ENCODE data around the gene RBBP8. TPM values are rescaled to one million over a fixed set of nuclear protein-coding genes. Genes with fewer than 3 reads are reported as not detected.

The RBBP8 gene
- total and polyA plus RNA-seq, 2 donors (not counting 3 experiments of a cell fraction or from before 2014, with no cell fraction given) = 3.0 to 13.5 TPM

- H3K9ac ChIP-seq (replicated peaks; ENCODE audit: extremely low read depth, insufficient read depth, low read length) = no peak overlapping the region
- no peak overlapping the region for H3K4me3 ChIP-seq (replicated peaks in 1 of 3; ENCODE audit: insufficient read depth in 1 of 3, low read depth in 1 of 3, low read length in 3 of 3)
- H4K20me1 ChIP-seq (replicated peaks; ENCODE audit: control insufficient read depth, extremely low read depth, insufficient read depth, low read length) = no peaks in the 10 kb centered on the region
- dilution Hi-C loops (cut with MboI; ENCODE audit: extremely low pct_ligation_motif_present, low sequenced_read_pairs) = no loop called here
- DNase-seq (ENCODE audit: low read depth, low spot score) (no peak), FAIRE-seq (no peak)
- peaks cover 9 to 15% of the 10 kb centered on the region in 2 experiments for H3K27me3 ChIP-seq (ENCODE audit: control insufficient read depth in 2 of 2, insufficient read depth in 2 of 2, low read length in 2 of 2)
- H3K36me3 ChIP-seq (ENCODE audit: control insufficient read depth in 2 of 2, extremely low read depth in 1 of 2, insufficient read depth in 2 of 2, low read length in 2 of 2) = no peaks in the 10 kb centered on the region
- H2AFZ ChIP-seq (ENCODE audit: low read depth, low read length) = no peak overlapping the region
- ChIA-PET POLR2A (no interaction called here), CTCF (interaction anchor here (0.9 kb wide), 1 partner anchor 83 kb away, joined by 5 read pairs; no protein-coding TSS in a partner anchor)
- no peak overlapping the region for H3K27ac ChIP-seq (ENCODE audit: insufficient read depth, low read depth, low read length)
- TF ChIP-seq GATA2 (IDR thresholded peaks at IDR 0.05; ENCODE audit: insufficient read depth, insufficient read length, low read depth, low read length) (no peak), FOS (IDR thresholded peaks at IDR 0.05; ENCODE audit: borderline replicate concordance, insufficient read depth, low read length) (no peak), MYC (IDR thresholded peaks at IDR 0.05; ENCODE audit: low read depth, low read length) (no peak), POLR2AphosphoS5 (IDR thresholded peaks at IDR 0.05; ENCODE audit: insufficient read depth, low read depth, low read length) (no peak), EZH2 (IDR thresholded peaks at IDR 0.05; ENCODE audit: borderline replicate concordance, low read depth, low read length, severe bottlenecking) (no peak), CTCF (IDR thresholded peaks at IDR 0.05; ENCODE audit: extremely low read depth in 1 of 2, insufficient read depth in 1 of 2, low read depth in 1 of 2, low read length in 2 of 2) (no peak), POLR2A (IDR thresholded peaks at IDR 0.05; ENCODE audit: low read depth, low read length) (no peak), MAX (IDR thresholded peaks at IDR 0.05; ENCODE audit: insufficient read depth, insufficient read length) (no peak), JUN (IDR thresholded peaks at IDR 0.05; ENCODE audit: borderline replicate concordance, insufficient read depth, insufficient read length, low read depth) (no peak)
- no peaks in the 10 kb centered on the region for H3K9me3 ChIP-seq (replicated peaks; ENCODE audit: control insufficient read depth, insufficient read depth, low read length)
- no peaks in the 10 kb centered on the region for H3K79me2 ChIP-seq (ENCODE audit: control insufficient read depth, insufficient read depth, low read length)
- no peaks in the 10 kb centered on the region for H3K4me1 ChIP-seq (ENCODE audit: control insufficient read depth, extremely low read depth, insufficient read depth, low read length)
- BruUV-seq (replicated peaks) = no TSS peak
- intact Hi-C loops (cut with micrococcal nuclease) = no loop called here
- H3K9me1 ChIP-seq (replicated peaks; ENCODE audit: control insufficient read depth, extremely low read depth, insufficient read depth, low read length) = no peaks in the 10 kb centered on the region
- H3K4me2 ChIP-seq (ENCODE audit: insufficient read depth, low read length) = no peak overlapping the region
These were observed 32.4 kb upstream of the RBBP8 start for GRCh38 chr18:22900558-22901238.
